ENCODE data around the gene RAB7B.

Gene RAB7B

GRCh38 chr1:205950280-205950679 is 52.9 kb downstream of the RAB7B start:
- Histone ChIP-seq H3K4me3 (ENCODE audit: low read depth, low read length) (no peak overlapping the region), H3K9me3 (ENCODE audit: control insufficient read depth, low read length) (no peaks in the 10 kb centered on the region), H3K4me1 (no peaks in the 10 kb centered on the region), H3K36me3 (ENCODE audit: control insufficient read depth, insufficient read depth, low read length) (no peaks in the 10 kb centered on the region), H3K79me2 (no peaks in the 10 kb centered on the region), H3K27me3 (ENCODE audit: control insufficient read depth, insufficient read depth, low read length) (no peaks in the 10 kb centered on the region), H3K27ac (no peak overlapping the region), H3K4me2 (ENCODE audit: low read length) (no peak overlapping the region), H2AFZ (no peak overlapping the region), H3K9ac (no peak overlapping the region)
- TF ChIP-seq CTCF (IDR thresholded peaks at IDR 0.05), result no peak

GRCh38 chr1:205949753-205950152 is 53.4 kb downstream of the RAB7B start:
- H3K9ac ChIP-seq, result no peak overlapping the region
- no peak for TF ChIP-seq CTCF (IDR thresholded peaks at IDR 0.05)

GRCh38 chr1:205948886-205949285 is 54.3 kb downstream of the RAB7B start:
- H3K27me3 ChIP-seq (ENCODE audit: control insufficient read depth, insufficient read depth, low read length), result no peaks in the 10 kb centered on the region
- no peaks in the 10 kb centered on the region for H3K9me3 ChIP-seq (ENCODE audit: control insufficient read depth, low read length)
- H3K4me3 ChIP-seq (ENCODE audit: low read depth, low read length), result no peak overlapping the region
- no peaks in the 10 kb centered on the region for H3K36me3 ChIP-seq (ENCODE audit: control insufficient read depth, insufficient read depth, low read length)
- no peak overlapping the region for H3K4me2 ChIP-seq (ENCODE audit: low read length)
- H2AFZ ChIP-seq, result no peak overlapping the region
- TF ChIP-seq CTCF (IDR thresholded peaks at IDR 0.05), result no peak
- H3K4me1 ChIP-seq, result no peaks in the 10 kb centered on the region
- H3K9ac ChIP-seq, result no peak overlapping the region
- H3K79me2 ChIP-seq, result no peaks in the 10 kb centered on the region
- H3K27ac ChIP-seq, result no peak overlapping the region

More at GRCh38 chr1:205949753-205950152, 53.4 kb downstream of the RAB7B start:
- Histone ChIP-seq H3K79me2 (no peaks in the 10 kb centered on the region), H3K27ac (no peak overlapping the region), H2AFZ (no peak overlapping the region), H3K4me2 (ENCODE audit: low read length) (no peak overlapping the region), H3K27me3 (ENCODE audit: control insufficient read depth, insufficient read depth, low read length) (no peaks in the 10 kb centered on the region), H3K9me3 (ENCODE audit: control insufficient read depth, low read length) (no peaks in the 10 kb centered on the region), H3K4me1 (no peaks in the 10 kb centered on the region), H3K36me3 (ENCODE audit: control insufficient read depth, insufficient read depth, low read length) (no peaks in the 10 kb centered on the region), H3K4me3 (ENCODE audit: low read depth, low read length) (no peak overlapping the region)

- Histone ChIP-seq H3K36me3 (ENCODE audit: control insufficient read depth, insufficient read depth, low read length) (no peaks in the 10 kb centered on the region), H3K4me3 (ENCODE audit: low read depth, low read length) (no peak overlapping the region), H3K9me3 (ENCODE audit: control insufficient read depth, low read length) (no peaks in the 10 kb centered on the region), H3K27ac (no peak overlapping the region), H3K79me2 (no peaks in the 10 kb centered on the region), H3K4me1 (no peaks in the 10 kb centered on the region), H3K27me3 (ENCODE audit: control insufficient read depth, insufficient read depth, low read length) (no peaks in the 10 kb centered on the region), H3K4me2 (ENCODE audit: low read length) (no peak overlapping the region), H3K9ac (no peak overlapping the region), H2AFZ (no peak overlapping the region)
- no peak for TF ChIP-seq CTCF (IDR thresholded peaks at IDR 0.05)
These were observed 55.2 kb downstream of the RAB7B start for GRCh38 chr1:205948039-205948438.

GRCh38 chr1:205947024-205947423 is 56.2 kb downstream of the RAB7B start:
- Histone ChIP-seq H3K4me2 (ENCODE audit: low read length) (no peak overlapping the region), H3K79me2 (no peaks in the 10 kb centered on the region), H3K9ac (no peak overlapping the region), H3K27ac (no peak overlapping the region), H3K36me3 (ENCODE audit: control insufficient read depth, insufficient read depth, low read length) (no peaks in the 10 kb centered on the region), H2AFZ (no peak overlapping the region), H3K4me1 (no peaks in the 10 kb centered on the region), H3K27me3 (ENCODE audit: control insufficient read depth, insufficient read depth, low read length) (no peaks in the 10 kb centered on the region), H3K4me3 (ENCODE audit: low read depth, low read length) (no peak overlapping the region), H3K9me3 (ENCODE audit: control insufficient read depth, low read length) (no peaks in the 10 kb centered on the region)
- TF ChIP-seq CTCF (IDR thresholded peaks at IDR 0.05), result no peak
